HG03457 (cell line): Measurements from ENCODE around the gene BAHCC1.

Experiments
- ATAC-seq: cut with Tn5 transposase; IDR thresholded peaks from one replicate; pipeline ENCODE4 v1.9.1; 2021; ENCODE audit warnings: moderate number of reproducible peaks; ENCODE audit not compliant: unreplicated experiment

Gene BAHCC1

DNA sequence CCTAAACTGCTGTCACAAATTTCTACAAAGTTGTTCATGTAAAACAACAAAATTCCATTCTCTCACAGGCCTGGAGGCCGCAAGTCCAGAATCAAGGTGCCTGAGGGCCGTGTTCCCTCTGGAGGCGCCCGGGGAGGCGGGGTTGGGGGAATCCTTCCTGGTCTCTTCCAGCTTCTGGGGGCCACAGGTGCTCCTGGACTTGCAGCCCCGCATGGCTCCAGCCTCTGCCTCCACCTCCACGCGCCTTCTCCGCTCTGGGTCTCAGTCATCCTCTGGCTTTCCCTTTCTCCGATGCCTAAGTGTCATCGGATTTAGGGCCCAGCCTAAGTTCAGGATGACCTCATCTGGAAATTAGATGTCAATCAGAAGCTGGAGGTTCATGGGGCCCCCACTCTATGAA, 28.6 kb upstream of the BAHCC1 start:
- no peak for ATAC-seq

DNA sequence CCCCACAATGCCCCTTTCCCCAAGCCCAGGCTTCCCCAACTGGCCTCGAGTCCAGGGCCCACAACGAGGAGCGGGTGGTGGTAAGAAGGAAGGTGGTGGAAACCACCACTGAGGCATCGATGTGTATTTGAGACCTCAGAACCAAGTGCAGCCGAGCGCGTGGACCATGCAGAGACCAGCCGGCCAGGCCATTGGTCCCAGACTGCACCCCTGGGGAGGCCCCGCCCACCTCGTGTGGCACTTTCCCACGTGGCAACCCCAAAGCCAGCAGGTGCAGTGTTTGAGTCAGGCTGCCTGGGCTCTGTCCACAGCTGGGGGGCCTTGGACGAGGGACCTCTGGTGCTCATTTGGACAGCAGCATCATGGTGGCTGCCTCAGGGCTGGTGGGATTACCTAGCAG, 28.1 kb upstream of the BAHCC1 start:
- no peak for ATAC-seq

GRCh38 chr17:81368161-81369022, 26.9 kb upstream of the BAHCC1 start:
- no peak for ATAC-seq

- ATAC-seq = no peak
These were observed 25.0 kb upstream of the BAHCC1 start for GRCh38 chr17:81370294-81370693.

DNA sequence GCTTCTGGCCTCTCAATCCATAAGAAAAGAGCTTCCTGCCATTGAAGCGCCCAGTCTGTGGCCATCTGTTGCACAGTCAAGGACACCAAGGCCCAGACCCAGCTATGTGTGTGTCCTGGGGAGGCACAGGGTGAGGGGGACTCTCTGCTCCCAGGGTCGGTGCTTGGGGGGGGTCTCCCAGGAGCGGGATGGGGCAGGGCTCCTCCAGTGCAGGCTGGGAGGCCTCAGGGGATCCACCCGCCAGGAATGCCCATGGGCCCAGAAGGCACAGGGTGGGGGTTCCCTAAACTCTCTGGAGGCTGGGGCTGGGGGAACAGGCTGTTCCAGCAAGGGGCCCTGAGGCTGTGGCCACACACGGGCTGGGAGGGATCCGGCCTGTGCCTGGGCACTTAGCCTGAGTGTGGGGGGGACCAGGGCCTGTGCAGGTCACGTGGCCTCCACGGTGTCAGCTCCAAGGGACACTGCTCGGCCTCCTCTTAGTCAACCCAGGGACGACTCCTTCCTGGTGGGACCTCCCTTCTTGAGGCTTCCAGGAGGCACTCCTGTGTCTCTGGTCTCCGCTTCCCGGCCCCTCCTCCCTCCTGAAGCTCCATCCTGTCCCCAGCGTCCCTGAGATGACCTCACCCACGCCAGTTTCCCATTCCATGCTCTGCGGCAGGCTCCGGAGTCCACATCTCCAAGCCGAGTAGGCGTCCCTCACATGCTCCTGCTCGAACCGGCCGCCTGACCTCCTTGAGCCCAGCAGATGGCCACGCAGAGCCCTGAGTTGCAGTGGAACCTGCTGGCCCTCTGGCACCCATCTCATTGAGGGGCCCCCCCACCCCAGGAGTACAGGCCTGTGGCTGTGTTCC, 23.1 kb upstream of the BAHCC1 start:
- no peak for ATAC-seq

DNA sequence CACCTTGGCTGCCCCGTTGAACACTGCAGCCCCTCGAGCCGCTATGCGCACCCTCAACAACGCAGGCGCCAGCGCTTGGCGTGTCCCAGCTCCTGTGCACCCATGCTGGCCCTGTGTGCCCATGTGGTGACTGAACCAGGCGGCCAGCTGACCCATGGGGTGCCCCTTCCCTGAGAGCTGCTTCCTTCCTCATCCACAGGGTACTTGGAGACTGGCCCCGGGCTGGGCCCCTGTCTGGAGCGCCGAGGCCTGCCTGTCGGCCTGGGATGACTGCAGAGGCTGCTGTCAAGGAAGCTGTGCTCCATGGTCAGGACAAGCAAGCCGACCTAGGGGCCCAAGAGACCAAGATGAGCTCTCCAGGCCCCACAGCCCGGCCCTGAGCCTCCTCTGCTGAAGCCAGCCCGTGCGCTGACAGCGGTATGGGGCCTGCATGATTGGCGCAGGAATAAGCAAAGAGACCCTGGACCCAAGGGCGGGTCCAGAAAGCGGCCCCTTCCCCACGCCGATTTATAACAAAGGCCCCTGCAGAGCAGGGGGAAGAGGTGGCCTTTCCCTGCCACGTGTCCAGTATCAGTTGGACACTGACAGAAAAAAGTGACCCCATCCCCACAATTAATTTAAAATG, 21.6 kb upstream of the BAHCC1 start:
- ATAC-seq = no peak

DNA sequence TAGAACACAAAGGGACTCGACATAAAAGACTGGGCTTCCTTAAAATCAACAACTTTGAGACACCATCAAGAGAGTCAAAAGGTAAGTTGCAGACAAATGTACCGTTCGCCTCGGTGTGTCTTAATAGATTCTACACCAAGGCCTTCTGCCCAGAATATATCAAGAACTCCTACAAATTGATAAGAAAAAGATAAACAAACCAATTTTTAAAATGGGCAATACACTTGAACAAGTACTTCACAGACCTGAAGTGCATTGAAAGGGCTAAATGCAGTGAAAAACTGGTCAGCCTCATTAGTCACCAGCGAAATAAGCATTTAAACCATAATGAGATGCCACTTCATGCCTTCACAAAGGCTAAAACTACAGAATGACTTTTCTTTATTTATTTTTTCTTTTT, 20.4 kb upstream of the BAHCC1 start:
- no peak for ATAC-seq

DNA sequence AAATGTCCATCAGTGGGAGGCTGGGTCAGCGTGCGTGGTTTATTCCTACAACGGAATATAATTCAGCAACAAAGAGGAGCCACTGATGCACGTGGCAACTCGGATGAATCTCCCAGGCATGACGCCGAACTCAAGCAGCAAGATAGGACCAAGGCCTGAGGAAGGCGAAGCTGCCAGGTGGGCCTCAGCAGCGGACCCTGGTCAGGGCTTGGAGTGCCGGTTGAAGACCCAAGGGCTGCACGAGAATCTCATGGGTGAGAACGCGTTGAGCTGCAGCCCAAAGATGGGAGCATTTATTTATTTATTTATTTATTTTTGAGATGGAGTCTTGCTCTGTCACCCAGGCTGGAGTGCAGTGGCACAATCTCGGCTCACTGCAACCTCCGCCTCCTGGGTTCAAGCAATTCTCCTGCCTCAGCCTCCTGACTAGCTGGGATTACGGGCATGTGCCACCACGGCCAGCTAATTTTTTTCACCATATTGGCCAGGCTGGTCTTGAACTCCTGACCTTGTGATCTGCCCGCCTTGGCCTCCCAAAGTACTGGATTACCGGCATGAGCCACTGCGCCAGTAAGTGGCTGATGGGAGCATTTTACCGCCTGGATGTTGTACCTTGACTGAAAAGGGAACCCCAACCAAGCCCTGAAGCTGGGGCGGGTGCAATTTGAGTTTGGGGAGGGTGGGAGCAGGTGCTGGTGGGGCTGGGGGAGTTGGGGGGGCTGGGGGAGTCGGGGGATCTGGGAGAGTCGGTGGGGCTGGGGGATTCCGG, 18.1 kb upstream of the BAHCC1 start:
- ATAC-seq = no peak

DNA sequence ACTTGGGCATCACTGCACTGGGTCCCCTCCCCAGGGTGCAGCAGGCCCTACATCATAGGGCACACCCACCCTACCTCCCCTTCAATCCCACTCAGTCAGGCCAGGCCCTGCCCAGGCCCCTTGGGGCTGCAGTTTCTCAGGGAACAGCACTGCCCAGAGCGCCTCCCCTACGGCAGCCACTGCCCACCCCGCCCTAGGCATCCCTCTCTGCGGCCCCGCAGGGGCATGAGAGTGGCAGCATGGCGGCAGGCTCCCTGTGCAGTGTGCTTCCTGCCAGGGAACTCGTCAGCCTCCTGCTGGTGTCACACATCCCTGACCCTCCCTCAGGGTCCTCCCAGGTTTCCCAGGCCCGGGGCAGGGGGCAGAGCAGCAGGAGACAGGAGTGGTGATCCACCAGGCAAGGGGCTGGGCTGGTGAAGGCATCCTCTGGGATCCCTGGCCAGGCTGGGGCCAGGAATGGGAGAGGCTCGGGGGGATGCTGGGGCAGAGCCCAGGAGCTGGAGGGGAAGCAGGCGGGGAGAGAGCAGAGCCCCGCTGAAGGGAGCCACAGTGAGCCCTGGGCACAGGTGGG, 16.2 kb upstream of the BAHCC1 start:
- no peak for ATAC-seq

GRCh38 chr17:81379523-81379942, 15.7 kb upstream of the BAHCC1 start:
- ATAC-seq = no peak

DNA sequence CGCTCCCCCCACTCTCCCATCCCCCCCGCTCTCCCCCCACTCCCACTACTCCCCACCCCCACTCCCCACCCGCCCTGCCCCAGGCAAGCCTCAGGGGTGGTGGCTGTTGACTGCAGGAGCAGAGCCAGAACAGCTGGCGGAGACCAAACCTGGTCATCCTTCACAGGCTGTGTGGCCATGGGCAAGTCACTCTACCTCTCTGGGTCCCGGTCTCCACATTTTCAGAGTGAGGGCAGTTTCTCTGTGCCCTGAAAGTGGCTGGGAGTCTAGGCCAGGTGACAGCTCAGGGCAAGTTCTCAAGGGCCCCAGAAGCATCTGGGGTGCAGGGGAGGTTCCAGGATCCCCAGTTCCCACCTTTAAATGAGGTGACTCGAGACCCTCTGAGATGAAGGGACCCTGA, 15.1 kb upstream of the BAHCC1 start:
- no peak for ATAC-seq

- ATAC-seq = no peak
These were observed 14.4 kb upstream of the BAHCC1 start for GRCh38 chr17:81380666-81381518.

- no peak for ATAC-seq
These were observed 13.4 kb upstream of the BAHCC1 start for GRCh38 chr17:81381632-81382577.

GRCh38 chr17:81382851-81383250, 12.4 kb upstream of the BAHCC1 start:
- no peak for ATAC-seq

- ATAC-seq = no peak
These were observed 11.5 kb upstream of the BAHCC1 start for GRCh38 chr17:81383504-81384421.

- no peak for ATAC-seq
These were observed 10.3 kb upstream of the BAHCC1 start for GRCh38 chr17:81384929-81385319.

DNA sequence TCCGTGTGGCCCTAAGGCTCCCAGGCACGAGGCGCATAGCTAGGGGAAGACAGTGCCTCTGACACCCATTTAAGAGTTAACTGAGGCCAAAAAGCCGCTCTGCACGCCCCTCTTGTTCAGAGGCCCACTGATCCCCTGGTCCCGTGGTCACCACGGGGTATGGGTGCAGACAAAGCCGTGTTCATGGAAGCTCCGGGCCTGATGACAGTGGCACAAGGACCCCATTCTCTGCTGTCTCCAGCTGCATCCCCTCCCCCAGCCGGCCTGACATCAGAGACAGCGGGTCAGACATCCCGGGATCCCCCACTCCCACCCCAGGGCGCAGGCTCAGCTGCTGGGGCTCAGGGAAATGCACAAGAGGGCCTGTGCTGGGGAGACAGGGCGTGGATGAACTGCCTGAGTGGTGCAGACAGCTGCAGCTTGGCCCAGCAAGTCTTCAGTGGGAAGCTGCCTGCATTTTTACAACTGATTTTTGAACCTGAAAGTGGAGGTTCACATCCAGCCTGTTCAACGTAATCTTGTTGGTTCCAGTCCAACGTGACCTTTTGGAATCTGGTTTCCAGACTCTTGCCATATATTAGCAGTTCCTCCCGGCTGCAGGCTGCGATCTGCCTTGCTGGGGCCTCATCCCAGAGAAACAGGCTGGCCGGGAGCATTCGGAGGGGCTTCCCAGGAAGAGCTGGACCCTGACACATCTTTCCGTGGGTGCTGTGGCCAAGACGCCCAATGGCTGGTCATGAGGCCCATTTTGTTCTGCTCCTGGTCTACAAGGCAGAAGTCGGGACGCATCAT, 9.7 kb upstream of the BAHCC1 start:
- ATAC-seq = no peak
